ENCODE measurements around the gene CAPRIN1.

The CAPRIN1 gene, protein sequence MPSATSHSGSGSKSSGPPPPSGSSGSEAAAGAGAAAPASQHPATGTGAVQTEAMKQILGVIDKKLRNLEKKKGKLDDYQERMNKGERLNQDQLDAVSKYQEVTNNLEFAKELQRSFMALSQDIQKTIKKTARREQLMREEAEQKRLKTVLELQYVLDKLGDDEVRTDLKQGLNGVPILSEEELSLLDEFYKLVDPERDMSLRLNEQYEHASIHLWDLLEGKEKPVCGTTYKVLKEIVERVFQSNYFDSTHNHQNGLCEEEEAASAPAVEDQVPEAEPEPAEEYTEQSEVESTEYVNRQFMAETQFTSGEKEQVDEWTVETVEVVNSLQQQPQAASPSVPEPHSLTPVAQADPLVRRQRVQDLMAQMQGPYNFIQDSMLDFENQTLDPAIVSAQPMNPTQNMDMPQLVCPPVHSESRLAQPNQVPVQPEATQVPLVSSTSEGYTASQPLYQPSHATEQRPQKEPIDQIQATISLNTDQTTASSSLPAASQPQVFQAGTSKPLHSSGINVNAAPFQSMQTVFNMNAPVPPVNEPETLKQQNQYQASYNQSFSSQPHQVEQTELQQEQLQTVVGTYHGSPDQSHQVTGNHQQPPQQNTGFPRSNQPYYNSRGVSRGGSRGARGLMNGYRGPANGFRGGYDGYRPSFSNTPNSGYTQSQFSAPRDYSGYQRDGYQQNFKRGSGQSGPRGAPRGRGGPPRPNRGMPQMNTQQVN

DNA sequence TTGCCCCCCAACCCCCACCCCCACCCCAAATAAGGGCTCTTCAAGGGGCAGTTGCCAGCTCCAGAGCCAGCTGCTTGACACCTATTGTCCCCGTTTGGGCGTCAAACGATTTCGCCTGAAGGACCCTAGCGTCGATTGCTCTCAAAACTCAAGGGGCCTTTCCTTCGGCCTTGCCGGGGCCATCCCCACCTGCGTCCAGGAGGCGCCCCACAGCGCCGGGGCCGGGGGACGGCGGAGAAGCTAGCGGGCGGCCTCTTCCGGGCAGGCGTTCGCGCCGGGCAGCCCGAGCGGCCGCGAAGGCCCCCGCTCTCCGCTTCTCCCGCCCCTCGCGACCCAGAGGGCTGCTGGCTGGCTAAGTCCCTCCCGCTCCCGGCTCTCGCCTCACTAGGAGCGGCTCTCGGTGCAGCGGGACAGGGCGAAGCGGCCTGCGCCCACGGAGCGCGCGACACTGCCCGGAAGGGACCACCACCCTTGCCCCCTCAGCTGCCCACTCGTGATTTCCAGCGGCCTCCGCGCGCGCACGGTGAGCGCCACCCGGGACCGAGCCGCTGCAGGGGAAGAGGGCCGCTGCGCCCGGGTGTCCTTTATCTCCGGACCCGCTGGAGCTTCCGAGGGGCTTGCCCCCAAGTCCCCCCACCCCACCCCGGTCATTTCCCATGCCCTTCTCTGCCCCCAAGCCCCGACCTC lies at the start of gene CAPRIN1:
TSS of gene CAPRIN1 (plus strand) at position 383 of the 687 bp plus-strand sequence. CDS start 690 bp downstream, outside the sequence.
- peak; percentile 81 to 92 for DNase-seq

DNA sequence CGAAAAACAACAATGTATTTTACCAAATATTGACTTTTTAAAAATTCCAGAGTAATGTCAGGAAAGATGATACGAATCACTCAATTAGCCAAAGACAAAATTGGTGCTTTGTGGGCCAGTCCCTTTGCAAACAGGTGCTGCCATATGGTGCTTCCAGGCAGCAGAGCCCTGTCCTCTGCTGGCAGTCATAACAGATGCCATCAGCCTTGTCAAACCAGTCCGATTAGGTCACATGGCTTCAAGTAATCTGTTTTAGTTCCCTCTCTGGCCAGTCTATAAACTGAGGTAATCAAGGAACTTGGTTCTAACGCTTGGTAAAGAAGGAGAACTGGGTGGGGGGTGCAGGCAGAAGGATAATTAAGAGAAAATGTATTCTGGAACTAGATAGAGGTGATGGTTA lies 49.1 kb upstream of the CAPRIN1 start:
- no peak for DNase-seq

DNA sequence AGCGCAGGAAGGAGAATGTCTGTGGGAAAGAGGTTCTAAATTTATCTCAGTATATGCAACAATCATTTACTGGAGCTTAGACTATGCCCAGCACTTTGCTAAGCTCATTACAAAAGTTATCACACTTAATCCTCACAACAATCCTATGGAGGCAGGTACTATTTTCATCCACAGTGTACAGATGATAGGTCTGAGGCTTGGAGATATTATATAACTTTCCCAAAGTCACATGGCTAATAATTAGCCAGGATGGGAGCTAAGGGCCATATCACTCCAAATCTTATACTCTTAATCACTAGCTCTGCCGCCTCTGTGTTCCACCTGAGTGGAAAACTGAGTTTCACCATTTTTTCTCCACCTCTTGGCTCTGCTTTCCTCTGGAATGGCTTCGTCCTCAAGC lies 47.3 kb upstream of the CAPRIN1 start:
- DNase-seq = no peak

DNA sequence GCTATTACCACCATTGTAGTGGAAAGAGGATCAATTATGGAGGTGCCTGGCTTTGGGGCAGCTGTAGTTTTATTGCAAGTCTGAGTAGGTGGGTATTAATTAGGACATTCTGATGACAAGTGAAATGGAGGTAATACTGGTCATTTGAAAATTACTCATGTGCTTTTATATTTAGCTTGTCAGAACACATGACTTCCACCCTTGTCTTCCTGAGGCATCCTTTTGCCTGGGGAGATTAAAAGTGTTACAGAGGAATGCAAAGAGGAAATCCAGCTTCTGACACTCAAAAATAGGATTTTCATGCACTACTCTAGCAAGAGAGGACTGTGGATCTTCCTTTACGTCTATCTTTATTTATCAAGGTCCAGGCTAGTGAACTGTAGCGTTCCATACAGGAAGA lies 44.7 kb upstream of the CAPRIN1 start:
- no peak for DNase-seq

DNA sequence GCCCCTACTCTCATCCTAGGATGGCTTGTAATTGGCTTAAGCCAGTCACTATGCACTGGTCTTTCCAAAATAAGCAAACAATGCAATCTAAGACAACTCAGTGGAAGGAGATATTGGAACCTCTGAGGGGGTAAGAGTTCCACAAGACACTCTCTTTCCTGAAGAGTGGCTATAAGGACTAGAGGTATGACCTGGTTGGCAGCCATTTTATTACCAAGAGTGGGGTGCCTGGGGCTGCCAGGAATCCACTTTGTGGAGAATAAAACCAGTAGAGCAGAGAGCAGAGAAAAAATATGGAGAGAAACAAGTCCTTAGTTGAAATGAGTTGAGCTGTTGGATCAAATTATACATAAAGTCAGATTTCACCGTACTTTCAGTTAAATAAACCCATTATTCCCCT lies 38.8 kb upstream of the CAPRIN1 start:
- no peak for DNase-seq

DNA sequence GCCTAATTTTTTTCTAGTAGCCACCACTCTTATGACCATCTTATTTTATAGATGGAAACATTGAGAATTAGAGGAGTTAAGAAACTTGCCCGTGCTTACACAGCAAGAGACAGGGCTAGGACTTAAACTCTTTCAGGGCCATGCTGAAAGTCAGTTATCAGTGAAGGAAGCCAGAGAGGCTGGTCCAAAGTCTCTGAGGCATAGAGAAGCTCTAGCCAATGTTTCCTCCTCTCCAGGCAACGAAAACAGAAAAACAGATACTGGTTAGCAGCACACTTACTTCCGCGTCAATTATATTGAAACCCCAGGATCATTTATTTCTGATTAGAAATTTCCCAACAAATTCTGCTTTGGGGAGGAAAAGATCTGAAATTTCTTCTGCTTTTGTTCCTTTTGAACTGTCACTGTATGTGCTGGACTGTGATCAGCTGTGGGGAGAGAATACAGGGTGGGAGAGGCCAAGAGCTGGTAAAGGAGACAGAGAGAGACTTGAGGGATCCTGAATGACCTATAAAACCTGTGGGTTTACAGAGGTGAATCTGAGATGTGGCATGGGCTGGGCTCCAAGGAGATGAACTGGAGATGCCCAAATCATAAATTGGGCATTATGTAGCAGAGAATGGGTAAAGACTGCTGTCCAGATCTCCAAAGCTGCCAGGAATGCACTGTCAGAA lies 37.5 kb upstream of the CAPRIN1 start:
- no peak for DNase-seq

DNA sequence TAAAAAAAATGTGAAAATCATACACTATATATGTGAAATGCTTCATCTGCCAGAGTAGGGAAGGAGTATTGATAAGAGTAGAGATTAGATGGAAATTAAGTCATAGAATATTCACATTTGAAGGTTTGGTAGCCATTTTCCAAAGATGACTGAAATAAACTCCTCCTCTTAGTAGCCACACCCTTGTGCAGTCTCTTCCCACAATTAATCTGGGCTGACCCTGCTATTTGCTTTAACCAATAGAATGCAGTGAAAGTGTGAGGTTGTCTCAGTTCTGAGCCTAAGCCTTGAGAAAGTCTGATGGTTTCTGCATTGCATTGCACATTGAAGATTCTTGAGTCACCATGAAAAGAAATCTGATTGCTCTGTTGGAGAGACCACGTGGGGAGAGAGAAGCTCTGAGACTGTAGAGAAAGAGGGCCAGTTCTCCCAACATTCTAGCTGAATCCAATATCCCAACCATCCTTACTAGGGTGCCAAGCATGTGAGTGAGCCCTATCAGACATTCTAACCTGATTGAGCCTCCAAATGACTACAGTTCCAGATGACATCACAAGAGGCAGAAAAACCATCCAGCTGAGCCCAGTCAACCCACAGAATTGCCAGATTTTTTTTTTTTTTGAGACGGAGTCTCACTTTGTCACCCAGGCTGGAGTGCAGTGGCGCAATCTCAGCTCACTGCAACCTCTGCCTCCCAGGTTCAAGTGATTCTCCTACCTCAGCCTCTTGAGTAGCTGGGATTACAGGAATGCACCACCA lies 29.4 kb upstream of the CAPRIN1 start:
- DNase-seq = no peak

DNA sequence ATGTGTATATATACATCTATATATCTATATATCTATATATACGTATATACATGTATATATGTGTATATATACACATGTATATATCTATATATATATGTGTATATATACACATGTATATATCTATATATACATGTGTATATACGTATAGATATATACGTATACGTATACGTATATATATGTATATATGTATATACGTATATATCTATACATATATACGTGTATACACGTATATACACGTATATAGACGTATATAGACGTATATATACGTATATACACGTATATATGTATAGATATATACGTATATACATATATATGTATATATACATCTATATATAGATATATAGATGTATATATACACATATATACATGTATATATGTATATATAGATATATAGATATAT lies 25.1 kb upstream of the CAPRIN1 start:
- DNase-seq = no peak

DNA sequence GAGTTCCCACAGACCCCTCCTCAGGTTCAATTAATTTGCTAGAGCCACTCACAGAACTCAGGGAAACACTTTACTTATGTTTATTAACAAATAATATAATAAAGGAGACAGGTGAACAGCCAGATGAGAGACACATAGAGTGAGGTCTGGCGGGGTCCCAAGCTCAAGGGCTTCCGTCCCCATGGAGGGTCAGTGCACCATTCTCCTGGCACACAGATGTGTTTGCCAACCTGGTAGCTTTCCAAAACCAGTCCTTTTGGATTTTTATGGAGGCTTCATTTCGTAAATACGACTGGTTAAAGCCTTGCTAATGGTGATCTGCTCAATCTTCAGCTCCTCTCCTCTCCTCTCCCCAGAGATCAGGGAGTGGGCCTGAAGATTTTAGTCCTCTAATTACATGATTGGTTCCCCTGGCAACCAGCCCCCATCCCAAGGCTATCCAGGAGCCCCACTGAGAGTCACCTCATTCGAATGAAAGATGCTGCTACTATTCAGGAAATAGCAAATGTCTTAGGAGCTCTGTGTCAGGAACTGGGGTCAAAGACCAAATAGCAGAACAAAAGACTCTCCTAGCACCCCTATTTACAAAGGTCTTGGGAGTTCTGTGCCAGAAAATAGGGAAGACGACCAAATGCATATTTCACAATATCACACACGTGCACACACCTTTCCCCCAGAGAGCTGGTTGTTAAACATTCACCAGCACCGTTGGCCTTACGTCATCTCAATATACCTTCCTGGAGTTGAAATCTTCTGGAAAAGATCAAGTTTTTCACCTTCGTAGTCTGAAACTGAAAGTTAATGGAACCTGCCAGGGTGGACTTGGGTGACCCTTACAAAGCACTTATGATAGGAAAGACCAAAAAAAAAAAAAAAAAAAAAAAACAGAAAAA lies 23.8 kb upstream of the CAPRIN1 start:
- no peak for DNase-seq

DNA sequence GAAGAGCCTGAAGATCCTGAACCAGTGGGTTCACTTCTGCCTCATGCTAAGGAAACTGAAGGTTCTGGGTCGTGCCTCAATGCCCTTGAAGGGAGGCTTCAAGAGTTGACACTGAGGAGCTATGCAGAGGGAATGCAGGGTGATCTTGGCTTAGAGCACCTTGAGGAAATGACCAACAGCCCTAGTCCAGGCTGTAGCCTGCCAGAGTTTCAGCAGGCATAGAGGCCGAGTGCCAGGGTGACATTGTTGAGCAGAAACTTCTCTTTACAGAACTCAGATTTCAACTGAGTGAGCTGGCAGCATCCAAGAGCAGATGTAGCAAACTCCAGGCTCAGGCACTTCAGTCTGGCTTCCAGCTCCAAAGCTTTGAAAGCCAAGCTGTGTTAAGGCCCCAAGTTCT lies 23.1 kb upstream of the CAPRIN1 start:
- DNase-seq = no peak

DNA sequence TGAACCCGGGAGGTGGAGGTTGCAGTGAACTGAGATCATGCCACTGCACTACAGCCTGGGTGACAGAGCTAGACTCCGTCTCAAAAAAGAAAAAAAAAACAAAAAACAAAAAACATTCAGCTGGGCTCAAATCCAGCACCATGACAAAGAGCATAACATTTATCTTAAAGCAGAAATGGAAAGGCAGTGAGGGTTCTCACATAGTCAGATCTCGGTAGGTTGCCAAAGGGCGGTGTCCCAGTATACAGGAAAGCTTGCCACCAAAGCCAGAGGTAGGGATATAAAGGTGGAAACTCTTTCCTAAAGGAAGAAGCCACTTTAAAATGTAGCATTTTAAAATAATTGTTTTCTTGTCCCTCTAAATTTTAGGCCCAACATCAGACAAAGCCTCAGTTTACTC lies 22.4 kb upstream of the CAPRIN1 start:
- DNase-seq = no peak

DNA sequence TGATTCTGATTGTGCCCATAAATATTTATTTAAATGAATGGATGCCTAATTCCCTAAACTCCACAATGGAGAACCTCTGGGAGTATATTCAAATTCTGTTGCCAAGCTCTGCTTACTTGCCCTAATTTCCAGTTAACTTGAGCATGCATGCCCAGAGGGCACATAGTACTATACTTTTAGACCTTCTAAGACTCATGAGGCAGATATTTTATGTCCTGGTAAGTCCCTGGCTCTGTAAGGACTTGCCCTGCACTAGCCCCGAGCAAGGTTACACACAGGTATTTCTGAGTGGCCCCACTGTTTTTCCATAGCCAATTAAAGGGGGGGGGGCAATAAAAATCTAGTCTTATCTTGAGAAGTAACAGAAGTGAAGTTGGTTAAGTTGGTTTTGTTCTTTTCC lies 21.1 kb upstream of the CAPRIN1 start:
- no peak for DNase-seq

DNA sequence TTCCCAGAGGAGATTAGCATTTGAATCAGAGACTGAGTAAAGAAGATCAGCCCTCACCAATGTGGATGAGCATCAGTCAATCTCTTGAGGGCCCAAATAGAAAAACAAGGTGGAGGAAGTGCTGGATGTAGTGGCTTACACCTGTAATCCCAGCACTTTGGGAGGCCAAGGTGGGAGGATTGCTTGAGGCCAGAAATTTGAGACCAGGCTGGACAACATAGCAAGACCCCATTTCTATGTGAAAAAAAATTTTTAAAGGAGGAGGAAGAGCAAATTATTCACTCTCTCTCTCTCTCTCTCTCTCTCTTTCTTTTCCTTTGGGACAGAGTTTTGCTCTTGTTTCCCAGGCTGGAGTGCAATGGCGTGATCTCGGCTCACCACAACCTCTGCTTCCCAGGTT lies 18.1 kb upstream of the CAPRIN1 start:
- DNase-seq = no peak

DNA sequence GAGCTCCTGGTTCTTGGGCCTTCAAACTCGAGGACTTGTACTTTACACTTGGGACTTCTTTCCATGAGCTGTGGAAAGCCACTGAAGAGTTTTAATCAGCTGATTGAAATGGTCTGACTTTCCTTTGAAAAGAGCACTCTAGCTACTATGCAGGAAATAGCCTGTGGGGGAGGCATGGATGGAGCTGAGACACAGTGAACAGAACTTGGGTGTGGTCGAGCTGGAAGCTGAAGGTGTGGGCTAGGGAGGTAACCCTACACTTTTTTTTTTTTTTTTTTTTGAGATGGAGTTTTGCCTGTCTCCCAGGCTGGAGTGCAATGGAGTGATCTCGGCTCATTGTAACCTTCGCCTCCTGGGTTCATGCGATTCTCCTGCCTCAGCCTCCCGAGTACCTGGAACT lies 17.5 kb upstream of the CAPRIN1 start:
- no peak for DNase-seq

DNA sequence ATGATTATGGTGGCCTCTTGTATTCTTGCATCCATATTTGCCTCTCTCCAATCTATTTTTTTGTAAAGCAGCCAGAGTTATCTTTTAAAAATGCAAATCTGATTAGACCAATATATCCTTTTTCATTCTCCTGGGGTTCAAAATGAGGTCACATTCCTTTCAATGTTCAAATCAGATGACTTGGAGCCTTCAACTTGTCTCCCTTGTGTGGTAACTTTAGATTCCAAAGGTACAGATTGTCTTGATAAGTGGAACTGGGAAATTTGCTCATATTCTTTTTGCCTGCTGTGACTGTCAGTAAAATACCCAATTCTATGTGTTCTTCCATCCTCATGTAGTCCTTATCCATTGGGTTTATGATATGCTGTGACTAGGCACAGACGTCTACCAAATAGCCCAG lies 15.1 kb upstream of the CAPRIN1 start:
- no peak for DNase-seq

DNA sequence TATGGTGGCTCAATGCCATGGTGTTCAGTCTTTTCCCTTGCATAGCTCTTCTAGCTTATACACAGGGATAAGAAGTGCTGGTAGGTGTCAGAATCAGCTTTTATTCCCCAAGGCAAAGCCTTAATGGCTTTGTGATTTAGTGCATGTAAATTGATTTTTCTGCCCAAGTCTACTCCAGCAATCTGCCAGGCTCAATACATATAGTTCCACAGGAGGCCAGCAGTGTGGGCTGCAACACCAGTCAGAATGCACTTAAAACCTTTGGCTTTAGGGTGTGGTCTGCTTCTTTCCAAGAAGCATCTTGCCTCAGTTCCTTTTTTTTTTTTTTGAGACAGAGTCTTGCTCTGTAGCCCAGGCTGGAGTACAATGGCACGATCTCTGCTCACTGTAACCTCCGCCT lies 14.5 kb upstream of the CAPRIN1 start:
- no peak for DNase-seq

DNA sequence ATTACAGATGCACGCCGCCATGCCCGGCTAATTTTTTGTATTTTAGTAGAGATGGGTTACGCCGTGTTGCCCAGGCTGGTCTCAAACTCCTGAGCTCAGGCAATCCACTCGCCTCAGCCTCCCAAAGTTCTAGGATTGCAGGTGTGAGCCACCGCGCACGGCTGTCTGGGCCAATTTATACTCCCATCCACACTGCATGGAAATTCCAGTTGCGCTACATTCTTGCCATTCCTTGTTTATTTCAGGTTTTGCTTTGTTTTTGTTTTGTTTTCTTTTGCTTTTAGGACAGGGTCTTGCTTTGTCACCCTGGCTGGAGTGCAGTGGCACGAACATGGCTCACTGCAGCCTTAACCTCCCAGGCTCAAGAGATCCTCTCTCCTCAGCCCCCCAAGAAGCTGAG lies 11.0 kb upstream of the CAPRIN1 start:
- no peak for DNase-seq

DNA sequence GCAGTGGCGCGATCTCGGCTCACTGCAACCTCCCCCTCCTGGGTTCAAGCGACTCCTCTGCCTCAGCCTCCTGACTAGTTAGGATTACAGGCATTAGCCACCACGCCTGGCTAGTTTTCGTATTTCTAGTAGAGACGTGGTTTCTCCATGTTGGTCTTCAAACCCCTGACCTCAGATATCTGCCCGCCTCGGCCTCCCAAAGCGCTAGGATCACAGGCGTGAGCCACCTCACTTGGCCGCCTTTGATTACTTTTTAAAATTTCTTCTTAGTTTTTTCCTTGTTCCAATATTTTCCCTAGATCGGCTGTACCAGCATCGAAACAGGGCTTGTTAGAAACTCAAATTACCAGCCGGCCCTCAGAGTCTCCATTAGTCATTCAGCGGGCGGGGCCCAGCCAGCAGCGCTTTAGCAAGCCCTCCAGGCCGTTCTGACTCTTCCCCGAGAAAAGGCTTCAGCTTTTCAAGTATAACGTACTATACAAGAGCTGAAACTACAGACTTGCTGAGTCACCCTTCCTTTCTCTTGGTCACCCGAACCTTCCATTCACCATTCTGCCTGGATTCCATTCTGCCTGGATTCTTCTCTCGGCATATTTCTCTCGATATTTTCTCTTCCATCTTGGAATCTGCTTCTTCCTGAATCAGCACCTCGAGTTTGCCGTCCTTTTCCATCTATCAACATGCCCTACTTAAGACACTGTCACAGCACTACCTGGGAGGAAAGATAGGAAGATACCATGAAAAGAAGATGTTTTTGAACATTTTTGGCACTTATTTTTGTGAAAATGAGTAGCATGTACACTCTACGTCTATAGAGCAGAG lies 6.7 kb upstream of the CAPRIN1 start:
- peak; percentile 56 to 62 for DNase-seq

DNA sequence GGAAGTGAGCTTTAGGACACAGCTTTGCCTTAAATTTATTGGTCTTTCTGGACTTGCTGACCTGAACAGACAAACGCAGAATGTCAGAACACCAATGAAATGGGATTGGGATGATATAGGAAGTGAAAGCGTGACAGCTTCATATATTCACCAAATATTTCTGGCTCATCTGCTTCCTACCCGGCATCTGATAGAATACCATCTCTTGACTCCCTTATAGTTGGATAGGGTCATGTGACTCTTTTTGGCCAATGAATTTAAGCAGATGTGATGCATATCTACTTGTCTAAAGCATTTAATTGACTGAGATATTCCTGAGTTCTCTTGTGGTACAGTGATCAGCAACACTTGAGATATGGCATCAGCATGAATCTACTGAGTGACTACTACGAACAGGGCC lies 2.5 kb upstream of the CAPRIN1 start:
- no peak for DNase-seq

DNA sequence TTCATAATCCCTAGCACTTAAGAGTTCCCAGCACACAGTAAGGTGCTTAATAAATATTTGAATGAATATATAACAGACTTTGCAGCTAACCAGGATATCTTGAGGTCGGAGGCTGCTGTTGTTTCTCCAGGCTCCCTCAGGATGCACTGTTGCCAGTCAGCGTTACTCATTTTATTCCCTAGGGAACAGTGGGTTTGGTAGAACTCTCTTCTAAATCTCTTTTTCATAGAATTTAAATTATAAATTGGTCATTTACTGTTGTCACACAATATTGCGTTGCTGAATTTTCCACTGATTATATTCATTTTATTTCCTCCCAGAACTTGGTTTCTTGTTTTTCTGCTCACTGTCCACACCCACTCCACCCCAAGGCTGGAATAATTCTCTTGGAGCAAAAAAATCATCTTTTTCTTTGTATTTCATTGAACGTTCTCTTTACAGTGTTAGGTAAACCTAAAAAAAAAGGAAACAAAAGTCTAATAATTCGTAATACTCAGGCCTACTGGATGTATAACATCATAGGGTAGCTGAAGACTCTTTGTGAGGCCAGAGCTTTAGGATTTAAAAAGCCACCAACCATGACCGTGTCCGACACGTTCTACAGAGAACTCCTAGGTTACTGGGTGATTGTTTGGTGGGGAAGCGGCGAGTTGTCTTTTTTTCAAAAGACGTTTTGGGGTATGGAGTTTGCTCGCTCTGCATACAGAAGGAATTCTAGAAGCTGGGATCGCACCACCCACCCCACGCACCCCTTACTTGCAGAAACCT lies 766 bp upstream of the CAPRIN1 start:
- peak; percentile 52 to 62 for DNase-seq
